OCI-LY7 (cell line): ENCODE measurements around the gene SLC35F1. TPM values are rescaled to one million over a fixed set of nuclear protein-coding genes. Genes with fewer than 3 reads are reported as not detected.

ENCODE experiments used
- BruUV-seq: library from RNA; stranded (reverse); fragments of 400-500 nt; replicated peaks from 2 replicates; lab custom pipeline; 2021; lab: Mats Ljungman, UMichigan
- CTCF ChIA-PET: fragments of 300-600 bp; sonication (Branson Sonifier 250); formaldehyde crosslinking; loops from one replicate; lab custom pipeline; 2022; ENCODE audit warnings: antibody characterized with exemption; ENCODE audit not compliant: unreplicated experiment; lab: Charles Lee
- POLR2A ChIA-PET: fragments of 300-600 bp; sonication (Branson Sonifier 250); formaldehyde crosslinking; loops from one replicate; lab custom pipeline; 2022; ENCODE audit warnings: antibody characterized with exemption; lab: Charles Lee
- DNase-seq: peaks from one replicate; pipeline ENCODE4 v3.0.0-alpha.2; 2015; ENCODE audit warnings: low spot score
- H2AFZ ChIP-seq: fragments of 200-600 bp; sonication (generic), shearing (Covaris generic); 2 replicates; pipeline ENCODE4 v1.6.1; 2014; ENCODE audit warnings: mild to moderate bottlenecking, antibody characterized with exemption, low read length, moderate library complexity
- H3K27ac ChIP-seq: fragments of 200-600 bp; sonication (generic); 2 replicates; pipeline ENCODE4 v1.5.1; 2014; ENCODE audit warnings: mixed run types, low read depth, mild to moderate bottlenecking, moderate library complexity, low read length, inconsistent platforms; ENCODE audit not compliant: poor library complexity, severe bottlenecking
- H3K36me3 ChIP-seq: fragments of 200-600 bp; sonication (generic); 2 replicates; pipeline ENCODE4 v1.6.1; 2014; ENCODE audit warnings: mild to moderate bottlenecking, antibody characterized with exemption, low read length, moderate library complexity, mixed read lengths; ENCODE audit not compliant: insufficient read depth
- H3K4me1 ChIP-seq: fragments of 200-600 bp; sonication (generic); 2 replicates; pipeline ENCODE4 v1.5.1; 2014; ENCODE audit warnings: mild to moderate bottlenecking, low read length; ENCODE audit not compliant: insufficient read depth, poor library complexity, severe bottlenecking
- H3K4me2 ChIP-seq: fragments of 200-600 bp; sonication (generic); 2 replicates; pipeline ENCODE4 v1.6.1; 2014; ENCODE audit warnings: mild to moderate bottlenecking, low read length
- H3K4me3 ChIP-seq: fragments of 200-600 bp; sonication (generic); 2 replicates; pipeline ENCODE4 v1.5.1; 2014; ENCODE audit warnings: mild to moderate bottlenecking, low read depth, low read length; ENCODE audit not compliant: poor library complexity, severe bottlenecking
- H3K79me2 ChIP-seq: fragments of 200-600 bp; sonication (generic); 2 replicates; pipeline ENCODE4 v1.6.1; 2016; ENCODE audit warnings: low read depth, mild to moderate bottlenecking, low read length, moderate library complexity, mixed read lengths; ENCODE audit not compliant: insufficient read depth
- H3K9me2 ChIP-seq: fragments of 200-600 bp; sonication (generic); 2 replicates; pipeline ENCODE4 v1.6.1; 2016; ENCODE audit warnings: mild to moderate bottlenecking, low read length, mixed read lengths; ENCODE audit not compliant: insufficient read depth
- H3K9me3 ChIP-seq: fragments of 200-600 bp; sonication (generic); 2 replicates; pipeline ENCODE4 v1.6.1; 2014; ENCODE audit warnings: mild to moderate bottlenecking, mixed run types, low read length, mixed read lengths
- H4K20me1 ChIP-seq: fragments of 200-600 bp; sonication (generic); 2 replicates; pipeline ENCODE4 v1.6.1; 2014; ENCODE audit warnings: mild to moderate bottlenecking, antibody characterized with exemption, low read length, moderate library complexity, mixed read lengths; ENCODE audit not compliant: insufficient read depth
- CTCF ChIP-seq: fragments of 200-600 bp; sonication (generic); conservative IDR thresholded peaks from 2 replicates; pipeline ENCODE4 v1.5.1; 2014; ENCODE audit warnings: mild to moderate bottlenecking, antibody characterized with exemption, low read length, moderate library complexity, mixed read lengths
- EZH2phosphoT487 ChIP-seq: fragments of 200-600 bp; sonication (generic); IDR thresholded peaks from 2 replicates; pipeline ENCODE4 v1.6.1; 2018; ENCODE audit warnings: low read depth, borderline replicate concordance, mild to moderate bottlenecking, mixed run types, antibody characterized with exemption, low read length, moderate library complexity, mixed read lengths
- intact Hi-C: fragments of 100-400 bp; cut with micrococcal nuclease; formaldehyde crosslinking; loops from one replicate; pipeline ENCODE4 v1.10.0; 2022; ENCODE audit not compliant: unreplicated experiment
- total RNA-seq, 2 experiments: library from RNA; depleted of rRNA in 1 of 2; stranded (reverse); fragments of >200 nt in 1 of 2; shearing (Covaris generic) in 1 of 2; gene quantifications; 2 replicates each; pipeline ENCODE4 v1.2.3, GENCODE V29; 2014 to 2022

SLC35F1 gene
- total RNA-seq, 2 experiments from 2014 or later = 0.03 TPM; not detected in 1

GRCh38 chr6:118016532-118016931 lies 109.5 kb downstream of the SLC35F1 start:
- ChIA-PET CTCF (no interaction called here), POLR2A (no interaction called here)
- no peak overlapping the region for H3K27ac ChIP-seq
- no peaks in the 10 kb centered on the region for H3K79me2 ChIP-seq
- no peaks in the 10 kb centered on the region for H3K9me3 ChIP-seq
- H3K36me3 ChIP-seq = no peaks in the 10 kb centered on the region
- H3K4me1 ChIP-seq = no peaks in the 10 kb centered on the region
- TF ChIP-seq EZH2phosphoT487 (no peak), CTCF (no peak)
- no peak for DNase-seq
- no peaks in the 10 kb centered on the region for H3K9me2 ChIP-seq
- no TSS peak for BruUV-seq
- intact Hi-C loops = no loop called here
- no peak overlapping the region for H3K4me3 ChIP-seq
- H2AFZ ChIP-seq = no peak overlapping the region
- no peaks in the 10 kb centered on the region for H4K20me1 ChIP-seq
- no peak overlapping the region for H3K4me2 ChIP-seq

- Histone ChIP-seq H4K20me1 (no peaks in the 10 kb centered on the region), H3K4me2 (no peak overlapping the region), H2AFZ (no peak overlapping the region), H3K27ac (no peak overlapping the region), H3K9me3 (no peaks in the 10 kb centered on the region), H3K4me1 (no peaks in the 10 kb centered on the region), H3K4me3 (no peak overlapping the region), H3K36me3 (no peaks in the 10 kb centered on the region), H3K79me2 (no peaks in the 10 kb centered on the region), H3K9me2 (no peaks in the 10 kb centered on the region)
- POLR2A ChIA-PET = interaction anchor here (0.6 kb wide), 1 partner anchor 160 kb away, joined by 3 read pairs; no protein-coding TSS in a partner anchor
- intact Hi-C loops = no loop called here
- TF ChIP-seq EZH2phosphoT487 (no peak), CTCF (no peak)
- no peak for DNase-seq
- BruUV-seq = no TSS peak
- CTCF ChIA-PET = no interaction called here
These were observed 110.3 kb downstream of the SLC35F1 start for GRCh38 chr6:118017301-118017848.

- BruUV-seq = no TSS peak
- Histone ChIP-seq H3K9me3 (no peaks in the 10 kb centered on the region), H3K36me3 (no peaks in the 10 kb centered on the region), H3K4me3 (no peak overlapping the region), H3K4me1 (no peaks in the 10 kb centered on the region), H3K27ac (no peak overlapping the region), H2AFZ (no peak overlapping the region), H3K9me2 (no peaks in the 10 kb centered on the region), H4K20me1 (no peaks in the 10 kb centered on the region), H3K4me2 (no peak overlapping the region), H3K79me2 (no peaks in the 10 kb centered on the region)
- no peak for TF ChIP-seq EZH2phosphoT487
- no peak for TF ChIP-seq CTCF
- no peak for DNase-seq
- POLR2A ChIA-PET = no interaction called here
- CTCF ChIA-PET = no interaction called here
- intact Hi-C loops = no loop called here
These were observed 116.7 kb downstream of the SLC35F1 start for GRCh38 chr6:118023771-118024170.
